Measurements from ENCODE around the gene PDZRN3. TPM values are rescaled to one million over a fixed set of nuclear protein-coding genes. Genes with fewer than 3 reads are reported as not detected.

The PDZRN3 gene
- total and polyA plus RNA-seq, 2 donors (not counting 3 experiments of a cell fraction or from before 2014, with no cell fraction given): not detected

- H3K4me3 ChIP-seq (replicated peaks in 1 of 3; ENCODE audit: insufficient read depth in 1 of 3, low read depth in 1 of 3, low read length in 3 of 3): no peak overlapping the region
- no peaks in the 10 kb centered on the region for H3K79me2 ChIP-seq (ENCODE audit: control insufficient read depth, insufficient read depth, low read length)
- H3K9me1 ChIP-seq (replicated peaks; ENCODE audit: control insufficient read depth, extremely low read depth, insufficient read depth, low read length): no peaks in the 10 kb centered on the region
- no peak for TF ChIP-seq POLR2AphosphoS5 (IDR thresholded peaks at IDR 0.05; ENCODE audit: insufficient read depth, low read depth, low read length)
- no peak for TF ChIP-seq EZH2 (IDR thresholded peaks at IDR 0.05; ENCODE audit: borderline replicate concordance, low read depth, low read length, severe bottlenecking)
- TF ChIP-seq, protein P1, sequence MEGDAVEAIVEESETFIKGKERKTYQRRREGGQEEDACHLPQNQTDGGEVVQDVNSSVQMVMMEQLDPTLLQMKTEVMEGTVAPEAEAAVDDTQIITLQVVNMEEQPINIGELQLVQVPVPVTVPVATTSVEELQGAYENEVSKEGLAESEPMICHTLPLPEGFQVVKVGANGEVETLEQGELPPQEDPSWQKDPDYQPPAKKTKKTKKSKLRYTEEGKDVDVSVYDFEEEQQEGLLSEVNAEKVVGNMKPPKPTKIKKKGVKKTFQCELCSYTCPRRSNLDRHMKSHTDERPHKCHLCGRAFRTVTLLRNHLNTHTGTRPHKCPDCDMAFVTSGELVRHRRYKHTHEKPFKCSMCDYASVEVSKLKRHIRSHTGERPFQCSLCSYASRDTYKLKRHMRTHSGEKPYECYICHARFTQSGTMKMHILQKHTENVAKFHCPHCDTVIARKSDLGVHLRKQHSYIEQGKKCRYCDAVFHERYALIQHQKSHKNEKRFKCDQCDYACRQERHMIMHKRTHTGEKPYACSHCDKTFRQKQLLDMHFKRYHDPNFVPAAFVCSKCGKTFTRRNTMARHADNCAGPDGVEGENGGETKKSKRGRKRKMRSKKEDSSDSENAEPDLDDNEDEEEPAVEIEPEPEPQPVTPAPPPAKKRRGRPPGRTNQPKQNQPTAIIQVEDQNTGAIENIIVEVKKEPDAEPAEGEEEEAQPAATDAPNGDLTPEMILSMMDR (IDR thresholded peaks at IDR 0.05; ENCODE audit: extremely low read depth in 1 of 2, insufficient read depth in 1 of 2, low read depth in 1 of 2, low read length in 2 of 2): no peak
- no peak for TF ChIP-seq JUN (IDR thresholded peaks at IDR 0.05; ENCODE audit: borderline replicate concordance, insufficient read depth, insufficient read length, low read depth)
- no peaks in the 10 kb centered on the region for H3K9me3 ChIP-seq (replicated peaks; ENCODE audit: control insufficient read depth, insufficient read depth, low read length)
- no peak for DNase-seq (ENCODE audit: low read depth, low spot score)
- dilution Hi-C loops (cut with MboI; ENCODE audit: extremely low pct_ligation_motif_present, low sequenced_read_pairs) (no loop called here), intact Hi-C loops (cut with micrococcal nuclease) (no loop called here)
- ChIA-PET CTCF (no interaction called here), POLR2A (no interaction called here)
- no peaks in the 10 kb centered on the region for H3K27me3 ChIP-seq (ENCODE audit: control insufficient read depth in 2 of 2, insufficient read depth in 2 of 2, low read length in 2 of 2)
- no peaks in the 10 kb centered on the region for H3K4me1 ChIP-seq (ENCODE audit: control insufficient read depth, extremely low read depth, insufficient read depth, low read length)
- no peak overlapping the region for H2AFZ ChIP-seq (ENCODE audit: low read depth, low read length)
- no peak overlapping the region for H3K27ac ChIP-seq (ENCODE audit: insufficient read depth, low read depth, low read length)
- H4K20me1 ChIP-seq (replicated peaks; ENCODE audit: control insufficient read depth, extremely low read depth, insufficient read depth, low read length): no peaks in the 10 kb centered on the region
- FAIRE-seq: no peak
- BruUV-seq (replicated peaks): no TSS peak
- no peak overlapping the region for H3K9ac ChIP-seq (replicated peaks; ENCODE audit: extremely low read depth, insufficient read depth, low read length)
- H3K36me3 ChIP-seq (ENCODE audit: control insufficient read depth in 2 of 2, extremely low read depth in 1 of 2, insufficient read depth in 2 of 2, low read length in 2 of 2): no peaks in the 10 kb centered on the region
- H3K4me2 ChIP-seq (ENCODE audit: insufficient read depth, low read length): no peak overlapping the region
Observed at GRCh38 chr3:73597476-73597875, 27.3 kb downstream of the PDZRN3 start.
